ENCODE measurements around the gene RAB42.
A peak's percentile ranks its signal among the peaks of the same experiment; 100 is the strongest.
"Not testable (repeated sequence)": the region's sequence is repeated elsewhere in the genome, so short reads cannot be mapped to it uniquely, and the experiment has no call there.

The RAB42 gene

GRCh38 chr1:28577738-28578536, 14.1 kb upstream of the RAB42 start:
- Mint-ChIP-seq H3K36me3 (ENCODE audit: low read depth) (peaks cover 51% of the 10 kb centered on the region), H3K27ac (peak overlapping the region; percentile 96), H3K27me3 (peaks cover 2% of the 10 kb centered on the region), H3K4me3 (peak overlapping the region; percentile 59), H3K9me3 (no peaks in the 10 kb centered on the region), H3K4me1 (peaks cover 25% of the 10 kb centered on the region)
- ATAC-seq (no peak), DNase-seq (no peak)

- peaks cover 28% of the 10 kb centered on the region for H3K4me1 Mint-ChIP-seq
- H3K9me3 Mint-ChIP-seq: no peaks in the 10 kb centered on the region
- H3K27ac Mint-ChIP-seq: peak overlapping the region; percentile 96
- no peak for ATAC-seq
- peak overlapping the region; percentile 96 for H3K4me3 Mint-ChIP-seq
- peaks cover 2% of the 10 kb centered on the region for H3K27me3 Mint-ChIP-seq
- peaks cover 51% of the 10 kb centered on the region for H3K36me3 Mint-ChIP-seq (ENCODE audit: low read depth)
- no peak for DNase-seq
Measured at GRCh38 chr1:28578696-28579218, 13.3 kb upstream of the RAB42 start.

- no peak for ATAC-seq
- H3K27ac Mint-ChIP-seq: peak overlapping the region; percentile 96
- peaks cover 30% of the 10 kb centered on the region for H3K4me1 Mint-ChIP-seq
- H3K36me3 Mint-ChIP-seq (ENCODE audit: low read depth): peaks cover 51% of the 10 kb centered on the region
- no peak for DNase-seq
- no peaks in the 10 kb centered on the region for H3K9me3 Mint-ChIP-seq
- H3K27me3 Mint-ChIP-seq: peaks cover 2% of the 10 kb centered on the region
- peak overlapping the region; percentile 96 for H3K4me3 Mint-ChIP-seq
Measured at GRCh38 chr1:28579401-28579800, 12.7 kb upstream of the RAB42 start.

GRCh38 chr1:28580722-28581530, 11.1 kb upstream of the RAB42 start:
- peak overlapping the region; percentile 96 for H3K27ac Mint-ChIP-seq
- DNase-seq (no peak), ATAC-seq (peak; percentile 4)
- H3K36me3 Mint-ChIP-seq (ENCODE audit: low read depth): peaks cover 51% of the 10 kb centered on the region
- H3K4me3 Mint-ChIP-seq: peak overlapping the region; percentile 96
- peaks cover 30% of the 10 kb centered on the region for H3K4me1 Mint-ChIP-seq
- H3K9me3 Mint-ChIP-seq: no peaks in the 10 kb centered on the region
- peaks cover 2% of the 10 kb centered on the region for H3K27me3 Mint-ChIP-seq

- Mint-ChIP-seq H3K4me1 (peaks cover 30% of the 10 kb centered on the region), H3K9me3 (no peaks in the 10 kb centered on the region), H3K4me3 (peak overlapping the region; percentile 96), H3K27me3 (peaks cover 2% of the 10 kb centered on the region), H3K27ac (peak overlapping the region; percentile 96), H3K36me3 (ENCODE audit: low read depth) (peaks cover 51% of the 10 kb centered on the region)
- peak; percentile 88 for ATAC-seq
- DNase-seq: peak; percentile 95
Measured at GRCh38 chr1:28581531-28582247, 10.4 kb upstream of the RAB42 start.

GRCh38 chr1:28582248-28582615, 9.8 kb upstream of the RAB42 start:
- Mint-ChIP-seq H3K27me3 (peaks cover 2% of the 10 kb centered on the region), H3K36me3 (ENCODE audit: low read depth) (peaks cover 47% of the 10 kb centered on the region)

GRCh38 chr1:28586585-28587391, 5.3 kb upstream of the RAB42 start:
- not testable (repeated sequence) for H3K4me3 Mint-ChIP-seq; H3K4me1 Mint-ChIP-seq; DNase-seq; H3K27ac Mint-ChIP-seq; H3K27me3 Mint-ChIP-seq; ATAC-seq; H3K36me3 Mint-ChIP-seq (ENCODE audit: low read depth); H3K9me3 Mint-ChIP-seq

More at GRCh38 chr1:28582248-28582615, 9.8 kb upstream of the RAB42 start:
- Mint-ChIP-seq H3K4me1 (peaks cover 30% of the 10 kb centered on the region), H3K4me3 (peak overlapping the region; percentile 96), H3K27ac (peak overlapping the region; percentile 96), H3K9me3 (no peaks in the 10 kb centered on the region)
- DNase-seq (no peak), ATAC-seq (no peak)

GRCh38 chr1:28592321-28593071, 431 bp downstream of the RAB42 start:
- Mint-ChIP-seq H3K4me1 (peaks cover 5% of the 10 kb centered on the region), H3K36me3 (ENCODE audit: low read depth) (no peaks in the 10 kb centered on the region), H3K4me3 (peak overlapping the region; percentile 73), H3K9me3 (no peaks in the 10 kb centered on the region), H3K27me3 (peaks cover 13% of the 10 kb centered on the region), H3K27ac (no peak overlapping the region)
- no peak for ATAC-seq
- no peak for DNase-seq

- H3K9me3 Mint-ChIP-seq; H3K27ac Mint-ChIP-seq; H3K4me3 Mint-ChIP-seq; H3K4me1 Mint-ChIP-seq; H3K36me3 Mint-ChIP-seq (ENCODE audit: low read depth); DNase-seq; ATAC-seq: not testable (repeated sequence)
- peaks cover 13% of the 10 kb centered on the region for H3K27me3 Mint-ChIP-seq
Measured at GRCh38 chr1:28593988-28594356, 1.9 kb downstream of the RAB42 start.

GRCh38 chr1:28594686-28595411, 2.8 kb downstream of the RAB42 start:
- not testable (repeated sequence) for ATAC-seq; H3K9me3 Mint-ChIP-seq; H3K4me3 Mint-ChIP-seq; H3K27ac Mint-ChIP-seq; H3K4me1 Mint-ChIP-seq; DNase-seq; H3K36me3 Mint-ChIP-seq (ENCODE audit: low read depth)
- peaks cover 13% of the 10 kb centered on the region for H3K27me3 Mint-ChIP-seq

- H3K27me3 Mint-ChIP-seq: peaks cover 13% of the 10 kb centered on the region
- ATAC-seq (no peak), DNase-seq (no peak)
- H3K36me3 Mint-ChIP-seq (ENCODE audit: low read depth): no peaks in the 10 kb centered on the region
- H3K4me1 Mint-ChIP-seq: peaks cover 5% of the 10 kb centered on the region
- no peaks in the 10 kb centered on the region for H3K9me3 Mint-ChIP-seq
- H3K27ac Mint-ChIP-seq: no peak overlapping the region
- H3K4me3 Mint-ChIP-seq: no peak overlapping the region
Measured at GRCh38 chr1:28595412-28596191, 3.5 kb downstream of the RAB42 start.

- not testable (repeated sequence) for H3K36me3 Mint-ChIP-seq (ENCODE audit: low read depth); ATAC-seq; H3K4me3 Mint-ChIP-seq; H3K9me3 Mint-ChIP-seq; H3K4me1 Mint-ChIP-seq; H3K27ac Mint-ChIP-seq; DNase-seq
- peaks cover 12% of the 10 kb centered on the region for H3K27me3 Mint-ChIP-seq
Measured at GRCh38 chr1:28596276-28596675, 4.2 kb downstream of the RAB42 start.

Data from activated naive CD8-positive, alpha-beta T cell treated with anti-CD3 and anti-CD28 coated beads, Interleukin-2, amount 50 U/mL, for 24 hours (primary cell).